GM12878 (cell line): ENCODE results near the gene PYGM. TPM values are rescaled to one million over a fixed set of nuclear protein-coding genes. Genes with fewer than 3 reads are reported as not detected.

Experiments
- ATAC-seq: fragments of 200-7000 bp; cut with Tn5 transposase; 3 replicates; pipeline ENCODE4 v1.9.1; 2020; ENCODE audit warnings: mild to moderate bottlenecking, moderate library complexity
- BruUV-seq: library from RNA; stranded (reverse); fragments of 400-500 nt; replicated peaks from 2 replicates; lab custom pipeline; 2021; lab: Mats Ljungman, UMichigan
- CTCF ChIA-PET: fragments of 300-600 bp; sonication (Branson Sonifier 250); formaldehyde crosslinking; extraction: SDS; loops from one replicate; lab custom pipeline; 2021; ENCODE audit warnings: inconsistent platforms; lab: Yijun Ruan, JAX
- POLR2A ChIA-PET: fragments of 350-600 bp; formaldehyde crosslinking; extraction: SDS; loops from one replicate; lab custom pipeline; 2021; ENCODE audit warnings: inconsistent platforms; lab: Charles Lee
- RAD21 ChIA-PET: fragments of 300-600 bp; sonication (Branson Sonifier 250); formaldehyde crosslinking; loops from one replicate; lab custom pipeline; 2023; ENCODE audit warnings: antibody characterized with exemption; ENCODE audit not compliant: unreplicated experiment; lab: Charles Lee
- SMC1A ChIA-PET: fragments of 300-600 bp; sonication (Branson Sonifier 250); formaldehyde crosslinking; loops from one replicate; lab custom pipeline; 2023; ENCODE audit not compliant: unreplicated experiment, uncharacterized antibody; lab: Charles Lee
- DNase-seq: peaks from one replicate; pipeline ENCODE4 v3.0.0-alpha.2; 2011; ENCODE audit warnings: low read depth, low spot score
- FAIRE-seq: peaks from 3 replicates; lab custom pipeline; 2011; peaks lifted over from hg19 to GRCh38; lab: Jason Lieb, UNC
- H2AFZ ChIP-seq: 2 replicates; pipeline ENCODE4 v1.6.0; 2011; ENCODE audit warnings: low read depth, low read length, control low read depth; ENCODE audit not compliant: control insufficient read depth
- H3K27ac ChIP-seq: 2 replicates; pipeline ENCODE4 v1.5.1; 2011; ENCODE audit warnings: control low read depth; ENCODE audit not compliant: control insufficient read depth, insufficient read depth
- H3K27me3 ChIP-seq, 2 experiments: replicated peaks in 1 of 2; 2 replicates each; pipeline versions ENCODE4 v1.6.0 to v1.6.1; 2011; ENCODE audit warnings: low read length in 1 of 2; ENCODE audit not compliant: control insufficient read depth in 2 of 2, insufficient read depth in 2 of 2
- H3K36me3 ChIP-seq, 2 experiments: 2 replicates each; pipeline ENCODE4 v1.5.1; 2011; ENCODE audit warnings: low read length in 1 of 2; ENCODE audit not compliant: control insufficient read depth in 2 of 2, insufficient read depth in 2 of 2
- H3K4me1 ChIP-seq: 2 replicates; pipeline ENCODE4 v1.6.1; 2011; ENCODE audit warnings: mild to moderate bottlenecking, low read length, moderate library complexity, mixed read lengths; ENCODE audit not compliant: control insufficient read depth, insufficient read depth
- H3K4me2 ChIP-seq: 2 replicates; pipeline ENCODE4 v1.6.0; 2011; ENCODE audit warnings: control low read depth; ENCODE audit not compliant: control insufficient read depth, insufficient read depth
- H3K4me3 ChIP-seq: fragments of 200-600 bp; sonication (generic); 2 replicates; pipeline ENCODE4 v1.5.1; 2016
- H3K79me2 ChIP-seq: 2 replicates; pipeline ENCODE4 v1.6.0; 2011; ENCODE audit warnings: low read length; ENCODE audit not compliant: control insufficient read depth, insufficient read depth
- H3K9ac ChIP-seq: 2 replicates; pipeline ENCODE4 v1.8.0; 2011; ENCODE audit warnings: low read length, control low read depth, mixed read lengths; ENCODE audit not compliant: control insufficient read depth, insufficient read depth
- H3K9me3 ChIP-seq: replicated peaks from 3 replicates; pipeline ENCODE4 v1.5.1; 2011; ENCODE audit warnings: mild to moderate bottlenecking, low read length; ENCODE audit not compliant: control insufficient read depth, insufficient read depth
- H4K20me1 ChIP-seq: 2 replicates; pipeline ENCODE4 v1.6.0; 2011; ENCODE audit not compliant: control insufficient read depth, insufficient read depth
- CREB1 ChIP-seq: IDR thresholded peaks from 2 replicates; pipeline ENCODE4 v1.6.1; 2012; ENCODE audit warnings: low read depth, mild to moderate bottlenecking, inconsistent platforms
- GABPA ChIP-seq: IDR thresholded peaks from 2 replicates; pipeline ENCODE4 v1.6.1; 2014; ENCODE audit warnings: antibody characterized with exemption, low read depth, mild to moderate bottlenecking, inconsistent platforms
- MEF2A ChIP-seq: IDR thresholded peaks from 2 replicates; pipeline ENCODE4 v1.6.1; 2011; ENCODE audit warnings: low read depth, mild to moderate bottlenecking, low read length, moderate library complexity; ENCODE audit not compliant: insufficient read depth
- MEF2B ChIP-seq: fragments of 450-650 bp; IDR thresholded peaks from 2 replicates; pipeline ENCODE4 v1.6.1; 2018; ENCODE audit warnings: mild to moderate bottlenecking, moderate library complexity; ENCODE audit not compliant: partially characterized antibody, poor library complexity, severe bottlenecking
- NFXL1 ChIP-seq: fragments of 450-650 bp; IDR thresholded peaks from 2 replicates; pipeline ENCODE4 v1.6.1; 2017; ENCODE audit warnings: antibody characterized with exemption, mild to moderate bottlenecking, borderline replicate concordance
- POLR2AphosphoS5 ChIP-seq: IDR thresholded peaks from 2 replicates; pipeline ENCODE4 v1.6.1; 2011; ENCODE audit warnings: mild to moderate bottlenecking, low read length, inconsistent platforms
- RAD51 ChIP-seq: fragments of 450-650 bp; IDR thresholded peaks from 2 replicates; pipeline ENCODE4 v1.6.1; 2016; ENCODE audit warnings: moderate library complexity, mild to moderate bottlenecking, inconsistent platforms
- TCF3 ChIP-seq: IDR thresholded peaks from 2 replicates; pipeline ENCODE4 v1.6.1; 2012; ENCODE audit warnings: low read depth, mild to moderate bottlenecking, low read length, borderline replicate concordance; ENCODE audit not compliant: insufficient read depth
- ZNF24 ChIP-seq: fragments of 450-650 bp; IDR thresholded peaks from 2 replicates; pipeline ENCODE4 v1.6.1; 2017; ENCODE audit warnings: antibody characterized with exemption, mild to moderate bottlenecking
- WGBS: methylation state at CpG from one replicate; pipeline ENCODE4 v1.1.6; 2016; ENCODE audit warnings: low lambda C conversion rate; ENCODE audit not compliant: insufficient replicate concordance, insufficient coverage; ENCODE audit errors: missing lambda C conversion rate; 5-methylcytosine and 5-hydroxymethylcytosine counted together
- in situ Hi-C: fragments of 300-500 bp; cut with MboI; formaldehyde crosslinking; loops from 9 replicates; pipeline ENCODE4 v1.14.3; 2018; ENCODE audit warnings: mixed read lengths
- intact Hi-C: fragments of 100-400 bp; cut with micrococcal nuclease; formaldehyde crosslinking; loops from one replicate; pipeline ENCODE4 v1.14.2; 2022; ENCODE audit not compliant: unreplicated experiment
- polyA plus RNA-seq, 11 experiments: library from polyadenylated mRNA; depleted of rRNA in 4 of 11; unstranded in 6 of 11; stranded (reverse) in 5 of 11; fragments of >200 nt; fragmentation: Nextera tagmentation in 4 of 11; fragmentation: Illumina TruSeq in 1 of 11; extraction: Ambion mirVana in 4 of 11; extraction: Trizol in 1 of 11; gene quantifications; 1 replicate in 1 of 11; 2 replicates in 10 of 11; pipeline versions ENCODE4 v1.2.1 to v1.2.3, GENCODE V29; 2011 to 2016; ENCODE audit warnings: inconsistent platforms in 2 of 11, missing spikeins in 2 of 11, low read depth in 1 of 11
- total RNA-seq, 4 experiments: library from RNA; depleted of rRNA in 3 of 4; stranded (reverse); fragments of >200 nt in 3 of 4; fragmentation: Illumina TruSeq in 1 of 4; extraction: Trizol in 1 of 4; gene quantifications; 2 replicates each; pipeline versions ENCODE4 v1.2.1 to v1.2.3, GENCODE V29; 2013 to 2021
- TF ChIP-seq, protein P1 (sequence below): fragments of 450-650 bp; formaldehyde crosslinking; IDR thresholded peaks from 2 replicates; pipeline ENCODE4 v1.4.0; 2020; ENCODE audit warnings: mild to moderate bottlenecking, moderate library complexity
- TF ChIP-seq, protein P2 (sequence below): fragments of 450-650 bp; IDR thresholded peaks from 2 replicates; pipeline ENCODE4 v1.6.1; 2017; ENCODE audit warnings: mild to moderate bottlenecking, low read depth, inconsistent platforms; ENCODE audit not compliant: poor library complexity, severe bottlenecking
- TF ChIP-seq, protein P3 (sequence below): fragments of 450-650 bp; IDR thresholded peaks from 2 replicates; pipeline ENCODE4 v1.6.1; 2017; ENCODE audit warnings: mild to moderate bottlenecking
- TF ChIP-seq, protein P4 (sequence below): fragments of 450-650 bp; IDR thresholded peaks from 2 replicates; pipeline ENCODE4 v1.6.1; 2014; ENCODE audit warnings: mild to moderate bottlenecking

PYGM gene
- total and polyA plus RNA-seq, 10 of the 15 experiments (the other 5 are each of a cell fraction or from before 2014, with no cell fraction given) = 0.04 to 3.7 (median 0.27) TPM; not detected in 1

DNA sequence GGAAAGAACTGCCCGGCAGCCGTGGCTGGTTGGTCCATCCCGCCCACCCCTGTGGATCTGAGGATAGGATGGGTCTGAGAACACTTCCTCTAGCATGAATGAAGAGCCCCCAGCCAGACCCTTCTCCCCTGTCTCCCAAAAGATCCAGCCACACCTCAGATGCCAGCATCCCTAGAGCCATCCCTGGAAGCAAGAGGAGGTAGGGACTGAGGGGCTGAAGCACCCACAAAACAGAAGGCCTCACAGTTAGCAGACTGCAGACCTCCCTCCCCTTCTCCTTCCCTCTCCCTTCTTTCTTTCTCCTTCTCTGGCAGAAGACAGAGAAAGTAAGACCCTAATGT lies 38.4 kb downstream of the PYGM start:
- ChIA-PET SMC1A (interaction anchor here (0.6 kb wide), 1 partner anchor 16 kb away, joined by 3 read pairs; no protein-coding TSS in a partner anchor), CTCF (interaction anchor here (1.4 to 1.8 kb wide), 2 partner anchors 17 to 33 kb away, joined by 4 to 9 read pairs; no protein-coding TSS in a partner anchor), POLR2A (no interaction called here), RAD21 (no interaction called here)
- Histone ChIP-seq H3K9ac (no peak overlapping the region), H3K27ac (no peak overlapping the region), H3K36me3 (no peaks in the 10 kb centered on the region; a peak in 1 of 4 replicates), H4K20me1 (no peaks in the 10 kb centered on the region), H3K4me3 (no peak overlapping the region), H3K4me1 (peaks cover 10% of the 10 kb centered on the region), H3K27me3 (peaks cover 3 to 9% of the 10 kb centered on the region in 2 experiments; a peak in 2 of 4 replicates), H3K79me2 (no peaks in the 10 kb centered on the region), H2AFZ (no peak overlapping the region), H3K4me2 (no peak overlapping the region), H3K9me3 (no peaks in the 10 kb centered on the region)
- FAIRE-seq (no peak), ATAC-seq (no peak), DNase-seq (no peak)
- in situ Hi-C loops (no loop called here), intact Hi-C loops (no loop called here)
- no TSS peak for BruUV-seq
- 41% methylated on average over 3 of the region's 3 CpGs for WGBS
- TF ChIP-seq RAD51 = no peak
- TF ChIP-seq GABPA = no peak
- TF ChIP-seq, protein P1, sequence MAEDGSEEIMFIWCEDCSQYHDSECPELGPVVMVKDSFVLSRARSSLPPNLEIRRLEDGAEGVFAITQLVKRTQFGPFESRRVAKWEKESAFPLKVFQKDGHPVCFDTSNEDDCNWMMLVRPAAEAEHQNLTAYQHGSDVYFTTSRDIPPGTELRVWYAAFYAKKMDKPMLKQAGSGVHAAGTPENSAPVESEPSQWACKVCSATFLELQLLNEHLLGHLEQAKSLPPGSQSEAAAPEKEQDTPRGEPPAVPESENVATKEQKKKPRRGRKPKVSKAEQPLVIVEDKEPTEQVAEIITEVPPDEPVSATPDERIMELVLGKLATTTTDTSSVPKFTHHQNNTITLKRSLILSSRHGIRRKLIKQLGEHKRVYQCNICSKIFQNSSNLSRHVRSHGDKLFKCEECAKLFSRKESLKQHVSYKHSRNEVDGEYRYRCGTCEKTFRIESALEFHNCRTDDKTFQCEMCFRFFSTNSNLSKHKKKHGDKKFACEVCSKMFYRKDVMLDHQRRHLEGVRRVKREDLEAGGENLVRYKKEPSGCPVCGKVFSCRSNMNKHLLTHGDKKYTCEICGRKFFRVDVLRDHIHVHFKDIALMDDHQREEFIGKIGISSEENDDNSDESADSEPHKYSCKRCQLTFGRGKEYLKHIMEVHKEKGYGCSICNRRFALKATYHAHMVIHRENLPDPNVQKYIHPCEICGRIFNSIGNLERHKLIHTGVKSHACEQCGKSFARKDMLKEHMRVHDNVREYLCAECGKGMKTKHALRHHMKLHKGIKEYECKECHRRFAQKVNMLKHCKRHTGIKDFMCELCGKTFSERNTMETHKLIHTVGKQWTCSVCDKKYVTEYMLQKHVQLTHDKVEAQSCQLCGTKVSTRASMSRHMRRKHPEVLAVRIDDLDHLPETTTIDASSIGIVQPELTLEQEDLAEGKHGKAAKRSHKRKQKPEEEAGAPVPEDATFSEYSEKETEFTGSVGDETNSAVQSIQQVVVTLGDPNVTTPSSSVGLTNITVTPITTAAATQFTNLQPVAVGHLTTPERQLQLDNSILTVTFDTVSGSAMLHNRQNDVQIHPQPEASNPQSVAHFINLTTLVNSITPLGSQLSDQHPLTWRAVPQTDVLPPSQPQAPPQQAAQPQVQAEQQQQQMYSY = no peak
- TF ChIP-seq, protein P2, sequence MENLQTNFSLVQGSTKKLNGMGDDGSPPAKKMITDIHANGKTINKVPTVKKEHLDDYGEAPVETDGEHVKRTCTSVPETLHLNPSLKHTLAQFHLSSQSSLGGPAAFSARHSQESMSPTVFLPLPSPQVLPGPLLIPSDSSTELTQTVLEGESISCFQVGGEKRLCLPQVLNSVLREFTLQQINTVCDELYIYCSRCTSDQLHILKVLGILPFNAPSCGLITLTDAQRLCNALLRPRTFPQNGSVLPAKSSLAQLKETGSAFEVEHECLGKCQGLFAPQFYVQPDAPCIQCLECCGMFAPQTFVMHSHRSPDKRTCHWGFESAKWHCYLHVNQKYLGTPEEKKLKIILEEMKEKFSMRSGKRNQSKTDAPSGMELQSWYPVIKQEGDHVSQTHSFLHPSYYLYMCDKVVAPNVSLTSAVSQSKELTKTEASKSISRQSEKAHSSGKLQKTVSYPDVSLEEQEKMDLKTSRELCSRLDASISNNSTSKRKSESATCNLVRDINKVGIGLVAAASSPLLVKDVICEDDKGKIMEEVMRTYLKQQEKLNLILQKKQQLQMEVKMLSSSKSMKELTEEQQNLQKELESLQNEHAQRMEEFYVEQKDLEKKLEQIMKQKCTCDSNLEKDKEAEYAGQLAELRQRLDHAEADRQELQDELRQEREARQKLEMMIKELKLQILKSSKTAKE = no peak
- no peak for TF ChIP-seq ZNF24
- no peak for TF ChIP-seq MEF2A
- TF ChIP-seq CREB1 = no peak
- TF ChIP-seq, protein P3, sequence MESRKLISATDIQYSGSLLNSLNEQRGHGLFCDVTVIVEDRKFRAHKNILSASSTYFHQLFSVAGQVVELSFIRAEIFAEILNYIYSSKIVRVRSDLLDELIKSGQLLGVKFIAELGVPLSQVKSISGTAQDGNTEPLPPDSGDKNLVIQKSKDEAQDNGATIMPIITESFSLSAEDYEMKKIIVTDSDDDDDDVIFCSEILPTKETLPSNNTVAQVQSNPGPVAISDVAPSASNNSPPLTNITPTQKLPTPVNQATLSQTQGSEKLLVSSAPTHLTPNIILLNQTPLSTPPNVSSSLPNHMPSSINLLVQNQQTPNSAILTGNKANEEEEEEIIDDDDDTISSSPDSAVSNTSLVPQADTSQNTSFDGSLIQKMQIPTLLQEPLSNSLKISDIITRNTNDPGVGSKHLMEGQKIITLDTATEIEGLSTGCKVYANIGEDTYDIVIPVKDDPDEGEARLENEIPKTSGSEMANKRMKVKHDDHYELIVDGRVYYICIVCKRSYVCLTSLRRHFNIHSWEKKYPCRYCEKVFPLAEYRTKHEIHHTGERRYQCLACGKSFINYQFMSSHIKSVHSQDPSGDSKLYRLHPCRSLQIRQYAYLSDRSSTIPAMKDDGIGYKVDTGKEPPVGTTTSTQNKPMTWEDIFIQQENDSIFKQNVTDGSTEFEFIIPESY = no peak
- TF ChIP-seq POLR2AphosphoS5 = no peak
- no peak for TF ChIP-seq TCF3
- TF ChIP-seq, protein P4, sequence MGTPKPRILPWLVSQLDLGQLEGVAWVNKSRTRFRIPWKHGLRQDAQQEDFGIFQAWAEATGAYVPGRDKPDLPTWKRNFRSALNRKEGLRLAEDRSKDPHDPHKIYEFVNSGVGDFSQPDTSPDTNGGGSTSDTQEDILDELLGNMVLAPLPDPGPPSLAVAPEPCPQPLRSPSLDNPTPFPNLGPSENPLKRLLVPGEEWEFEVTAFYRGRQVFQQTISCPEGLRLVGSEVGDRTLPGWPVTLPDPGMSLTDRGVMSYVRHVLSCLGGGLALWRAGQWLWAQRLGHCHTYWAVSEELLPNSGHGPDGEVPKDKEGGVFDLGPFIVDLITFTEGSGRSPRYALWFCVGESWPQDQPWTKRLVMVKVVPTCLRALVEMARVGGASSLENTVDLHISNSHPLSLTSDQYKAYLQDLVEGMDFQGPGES = no peak
- no peak for TF ChIP-seq MEF2B
- no peak for TF ChIP-seq NFXL1
